ENCODE data around the gene FRMPD4. TPM values are rescaled to one million over a fixed set of nuclear protein-coding genes. Genes with fewer than 3 reads are reported as not detected.

FRMPD4 gene
- total RNA-seq, 1 experiment from 2014 or later, result 0.24 TPM

DNA sequence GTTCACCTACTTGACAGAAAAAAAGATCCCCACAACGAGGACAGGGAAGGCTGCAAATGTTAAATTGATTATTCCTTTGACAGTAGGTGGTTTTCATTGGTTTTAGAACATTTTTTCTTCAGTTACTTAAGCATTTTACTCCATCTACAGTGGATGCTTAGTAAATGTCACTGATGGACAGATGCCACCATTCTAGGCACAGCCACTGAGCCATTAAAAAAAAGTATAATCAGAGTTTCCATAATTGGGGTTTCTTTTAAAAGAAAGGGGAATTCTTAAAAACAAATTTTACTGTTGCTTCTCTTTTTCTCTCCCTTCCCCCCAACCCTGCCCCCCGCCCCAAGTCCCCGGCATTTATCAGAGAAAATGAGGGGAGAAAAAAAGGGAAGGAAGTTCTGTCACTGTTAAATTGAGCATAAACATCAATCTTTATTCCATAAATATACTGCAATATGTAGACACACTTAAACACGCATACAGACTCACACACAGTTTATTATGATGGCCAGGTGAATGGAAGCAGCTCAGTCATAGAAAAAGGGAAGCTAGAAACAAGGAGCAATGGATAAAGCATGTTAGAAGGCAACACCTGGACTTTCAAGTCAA lies 573.3 kb downstream of the FRMPD4 start:
- TF ChIP-seq, protein P1, sequence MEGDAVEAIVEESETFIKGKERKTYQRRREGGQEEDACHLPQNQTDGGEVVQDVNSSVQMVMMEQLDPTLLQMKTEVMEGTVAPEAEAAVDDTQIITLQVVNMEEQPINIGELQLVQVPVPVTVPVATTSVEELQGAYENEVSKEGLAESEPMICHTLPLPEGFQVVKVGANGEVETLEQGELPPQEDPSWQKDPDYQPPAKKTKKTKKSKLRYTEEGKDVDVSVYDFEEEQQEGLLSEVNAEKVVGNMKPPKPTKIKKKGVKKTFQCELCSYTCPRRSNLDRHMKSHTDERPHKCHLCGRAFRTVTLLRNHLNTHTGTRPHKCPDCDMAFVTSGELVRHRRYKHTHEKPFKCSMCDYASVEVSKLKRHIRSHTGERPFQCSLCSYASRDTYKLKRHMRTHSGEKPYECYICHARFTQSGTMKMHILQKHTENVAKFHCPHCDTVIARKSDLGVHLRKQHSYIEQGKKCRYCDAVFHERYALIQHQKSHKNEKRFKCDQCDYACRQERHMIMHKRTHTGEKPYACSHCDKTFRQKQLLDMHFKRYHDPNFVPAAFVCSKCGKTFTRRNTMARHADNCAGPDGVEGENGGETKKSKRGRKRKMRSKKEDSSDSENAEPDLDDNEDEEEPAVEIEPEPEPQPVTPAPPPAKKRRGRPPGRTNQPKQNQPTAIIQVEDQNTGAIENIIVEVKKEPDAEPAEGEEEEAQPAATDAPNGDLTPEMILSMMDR (conservative IDR thresholded peaks at IDR 0.05), result no peak
- Histone ChIP-seq H2BK20ac (ENCODE audit: low read depth, low read length, poor library complexity, severe bottlenecking) (no peak overlapping the region), H3K23me2 (ENCODE audit: insufficient read length, low read depth, low read length, poor library complexity, severe bottlenecking) (no peaks in the 10 kb centered on the region), H3K56ac (ENCODE audit: insufficient read length, low read depth, low read length) (no peak overlapping the region), H2AFZ (ENCODE audit: low read length) (no peak overlapping the region), H3K4ac (ENCODE audit: low read depth, low read length) (no peak overlapping the region), H4K8ac (replicated peaks; ENCODE audit: insufficient read length, low read depth, low read length) (no peak overlapping the region), H3K79me1 (ENCODE audit: insufficient read depth, low read depth, low read length, poor library complexity, severe bottlenecking) (no peaks in the 10 kb centered on the region), H2BK5ac (ENCODE audit: insufficient read length, low read length) (no peak overlapping the region), H3K23ac (ENCODE audit: insufficient read length, low read depth, low read length) (no peak overlapping the region), H3K79me2 (ENCODE audit: insufficient read depth, low read length) (no peaks in the 10 kb centered on the region), H3K9me3 (ENCODE audit: control insufficient read depth, low read depth, low read length) (no peaks in the 10 kb centered on the region), H4K20me1 (ENCODE audit: control insufficient read depth, insufficient read depth, insufficient read length) (no peaks in the 10 kb centered on the region), H3K27ac (ENCODE audit: insufficient read length, low read depth, low read length) (no peak overlapping the region), H3K18ac (ENCODE audit: insufficient read length, low read depth, low read length) (no peak overlapping the region), H3K27me3 (ENCODE audit: insufficient read depth, low read length) (no peaks in the 10 kb centered on the region), H2BK15ac (ENCODE audit: low read depth, low read length) (no peak overlapping the region), H2AK5ac (ENCODE audit: insufficient read length, low read length) (no peak overlapping the region), H3K9ac (ENCODE audit: extremely low read depth, insufficient read length, low read length) (no peak overlapping the region), H4K91ac (ENCODE audit: insufficient read length, low read depth, low read length) (no peak overlapping the region), H3T11ph (ENCODE audit: low read length) (no peak overlapping the region), H3K4me1 (ENCODE audit: insufficient read depth, low read length) (no peaks in the 10 kb centered on the region), H3K4me2 (ENCODE audit: insufficient read depth, insufficient read length, low read length) (no peak overlapping the region), H2BK12ac (ENCODE audit: insufficient read length, low read depth, low read length) (no peak overlapping the region), H2BK120ac (ENCODE audit: low read depth, low read length, poor library complexity, severe bottlenecking) (no peak overlapping the region), H3K14ac (ENCODE audit: insufficient read depth, low read length) (no peak overlapping the region), H4K5ac (ENCODE audit: insufficient read length, low read depth, low read length) (no peak overlapping the region)
- peaks cover 71 to 80% of the 10 kb centered on the region in 2 experiments for H3K9me3 Mint-ChIP-seq
- no peak overlapping the region for H3K27ac Mint-ChIP-seq
- no peak for DNase-seq
- no peaks in the 10 kb centered on the region for H3K4me1 Mint-ChIP-seq
- H3K27me3 Mint-ChIP-seq (ENCODE audit: low read depth), result no peaks in the 10 kb centered on the region
- no CpG with 5 or more reads among the region's 4 CpGs for WGBS (ENCODE audit: extremely low coverage, insufficient read length, low lambda C conversion rate)
- H3K4me3 Mint-ChIP-seq, result no peak overlapping the region
- no peaks in the 10 kb centered on the region; a peak in 1 of 7 replicates for H3K36me3 Mint-ChIP-seq (ENCODE audit: insufficient read depth in 1 of 3, low read depth in 3 of 3)

Data from H9 (cell line).